ENCODE data around the gene ENG.
"Not testable (repeated sequence)": the region's sequence is repeated elsewhere in the genome, so short reads cannot be mapped to it uniquely, and the experiment has no call there.

ENG gene

DNA sequence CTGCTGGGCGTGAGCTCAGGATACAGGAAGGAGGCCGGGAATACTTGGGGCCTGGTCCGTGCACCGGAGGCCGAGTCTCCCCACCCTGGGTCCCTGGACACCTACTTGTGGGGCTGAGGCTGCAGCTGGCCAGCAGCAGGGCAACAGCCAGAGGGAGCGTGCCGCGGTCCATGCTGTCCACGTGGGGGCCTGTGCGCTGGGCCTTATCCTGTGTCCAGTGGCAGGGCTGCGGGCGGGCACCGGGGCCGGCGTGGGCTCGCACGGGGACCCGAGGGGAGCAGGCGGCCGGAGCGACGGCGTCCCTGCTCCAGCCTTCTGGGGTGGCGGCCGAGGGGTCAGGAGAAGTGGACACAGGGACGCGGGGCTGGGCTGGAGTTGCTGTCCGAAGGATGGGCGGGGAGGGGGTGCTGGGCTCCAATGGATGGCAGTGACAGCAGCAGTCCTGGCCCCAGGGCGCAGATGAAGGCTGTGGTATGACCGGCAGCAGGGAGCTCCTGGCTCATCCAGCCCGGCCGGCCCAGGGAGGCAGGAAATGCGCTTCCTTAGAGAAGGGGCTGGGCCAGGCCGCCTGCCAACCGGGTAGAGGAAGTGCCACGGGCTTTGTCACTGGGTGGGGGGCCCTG lies at the start of gene ENG:
TSS of gene ENG (minus strand) at position 475 of the 623 bp plus-strand sequence. CDS start at position 172, 303 bp downstream.
- peak in 15 of 51 donors; percentile 7 to 39 (median 24) for DNase-seq

DNA sequence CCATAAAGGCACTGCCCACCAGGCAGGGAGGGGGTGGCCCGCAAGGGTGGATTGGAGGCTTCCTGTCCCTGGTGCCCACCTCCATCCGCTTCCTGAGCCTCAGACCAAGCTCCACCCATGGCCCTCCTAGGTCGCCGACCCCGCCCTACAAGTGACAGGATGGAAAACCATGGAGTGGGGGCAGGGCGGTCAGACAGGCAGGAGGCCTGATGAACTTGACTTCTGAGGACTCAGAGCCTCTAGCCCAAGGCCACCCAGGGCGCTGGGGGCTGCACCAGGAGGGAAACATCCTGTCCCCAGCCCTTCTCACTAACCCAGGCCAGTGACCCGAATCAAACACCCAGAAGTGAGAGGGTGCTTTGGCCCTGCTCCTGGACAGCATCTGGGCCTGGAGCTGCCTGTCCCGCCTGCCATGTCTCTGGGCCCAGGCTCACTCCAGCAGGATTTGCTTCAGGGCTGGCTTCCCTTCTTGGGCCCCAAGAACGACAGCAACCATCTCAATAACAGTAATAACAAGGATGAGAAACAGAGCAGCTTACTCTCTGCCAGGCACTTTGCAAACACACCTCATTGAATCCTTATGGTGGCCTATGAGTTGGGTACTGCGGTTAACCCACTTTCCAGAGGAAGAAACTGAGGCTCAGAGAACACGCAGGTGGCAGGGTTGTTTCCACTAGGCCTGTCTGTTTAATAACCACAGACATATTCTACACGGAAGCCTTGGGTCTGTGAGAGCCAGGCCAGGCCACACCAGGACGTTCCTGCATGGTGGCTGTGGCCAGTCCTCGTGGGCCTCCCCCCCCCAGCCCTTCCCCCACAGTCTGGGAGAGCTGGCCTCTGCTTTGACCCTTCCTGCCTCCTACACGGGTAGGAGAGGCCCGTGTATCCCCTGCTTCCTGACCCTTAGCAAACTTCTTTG lies 49.4 kb upstream of the ENG start:
- DNase-seq, result peak in 1 of 51 donors; percentile 17

DNA sequence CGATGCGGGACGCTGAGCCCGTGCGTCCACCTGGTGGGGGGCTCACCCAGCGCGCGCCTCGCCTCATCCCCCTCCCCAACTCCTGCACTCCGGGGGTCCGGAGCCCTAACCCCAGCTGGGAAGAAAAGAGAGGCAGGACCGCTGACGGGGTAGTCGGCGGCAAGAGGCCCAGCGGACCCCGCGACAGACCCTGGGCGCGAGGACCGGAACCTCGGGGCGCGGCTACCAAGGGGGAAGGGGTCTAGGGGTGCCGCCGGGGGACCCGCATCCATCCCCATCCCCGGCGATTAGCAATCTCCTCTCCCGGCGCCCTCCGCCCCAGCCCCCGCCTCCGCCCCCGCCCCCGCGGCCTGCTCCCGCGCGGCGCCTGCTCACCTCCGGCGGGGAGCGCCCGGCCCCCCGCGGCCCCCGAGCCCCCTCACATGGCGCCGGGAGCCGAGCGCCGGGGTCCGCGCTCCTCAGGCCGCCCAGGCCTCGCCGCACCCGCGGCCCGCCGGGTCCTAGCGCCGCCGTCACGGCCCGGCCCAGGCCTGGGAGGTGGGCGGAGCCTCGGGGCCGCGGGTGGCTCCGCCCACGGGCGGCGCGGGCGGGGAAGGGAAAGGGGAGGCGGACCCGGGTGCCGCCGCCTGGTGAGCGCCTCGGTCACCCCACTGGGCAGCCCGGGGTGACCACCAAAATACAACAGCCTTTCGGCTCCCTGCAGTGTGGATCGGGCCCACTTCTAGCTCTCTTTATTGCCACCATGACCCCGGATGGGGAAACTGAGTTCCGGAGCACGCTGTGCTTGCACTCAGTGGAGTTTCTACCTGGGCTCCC lies 44.9 kb upstream of the ENG start, which contains the start of gene ST6GALNAC6:
TSS of gene ST6GALNAC6 (minus strand) at position 476 of the 816 bp plus-strand sequence. CDS start 1,622 bp downstream, outside the sequence.
- peak in 37 of 51 donors; percentile 26 to 84 (median 58) for DNase-seq

DNA sequence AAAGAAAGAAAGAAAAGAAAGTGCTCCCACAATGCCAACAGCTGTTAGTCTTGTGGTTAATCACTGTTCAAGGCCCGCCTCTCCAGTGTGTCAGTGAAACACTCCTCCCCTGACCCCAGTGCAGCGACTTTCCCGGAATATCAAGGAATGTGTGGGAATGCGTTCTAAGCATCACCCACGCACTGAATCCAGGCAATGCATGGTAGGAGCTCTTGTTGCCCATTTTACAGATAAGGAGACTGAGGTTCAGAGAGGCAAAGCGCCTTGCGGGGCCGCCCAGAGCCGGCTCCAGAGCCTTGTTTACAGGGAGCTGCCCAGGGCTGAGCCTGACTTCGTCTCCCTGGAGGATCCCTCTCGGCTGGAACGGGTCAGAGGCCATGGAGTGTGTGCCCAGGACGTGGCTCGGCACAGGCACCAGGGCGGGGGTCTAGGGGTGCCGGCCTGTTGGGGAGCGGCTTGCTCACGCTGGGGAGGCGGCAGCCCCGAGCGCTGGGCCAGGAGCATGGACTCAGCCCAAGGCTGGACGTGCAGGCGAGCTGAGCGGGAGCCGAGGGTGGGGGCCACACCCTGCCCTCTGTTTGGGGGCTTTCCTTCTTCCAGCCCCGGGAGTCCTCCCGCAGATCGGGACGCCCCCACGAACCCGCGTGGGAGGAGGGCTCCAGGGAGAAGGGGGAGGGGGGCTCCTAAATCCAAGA lies 44.1 kb upstream of the ENG start:
- DNase-seq, result peak in 8 of 51 donors; percentile 20 to 52 (median 36)

DNA sequence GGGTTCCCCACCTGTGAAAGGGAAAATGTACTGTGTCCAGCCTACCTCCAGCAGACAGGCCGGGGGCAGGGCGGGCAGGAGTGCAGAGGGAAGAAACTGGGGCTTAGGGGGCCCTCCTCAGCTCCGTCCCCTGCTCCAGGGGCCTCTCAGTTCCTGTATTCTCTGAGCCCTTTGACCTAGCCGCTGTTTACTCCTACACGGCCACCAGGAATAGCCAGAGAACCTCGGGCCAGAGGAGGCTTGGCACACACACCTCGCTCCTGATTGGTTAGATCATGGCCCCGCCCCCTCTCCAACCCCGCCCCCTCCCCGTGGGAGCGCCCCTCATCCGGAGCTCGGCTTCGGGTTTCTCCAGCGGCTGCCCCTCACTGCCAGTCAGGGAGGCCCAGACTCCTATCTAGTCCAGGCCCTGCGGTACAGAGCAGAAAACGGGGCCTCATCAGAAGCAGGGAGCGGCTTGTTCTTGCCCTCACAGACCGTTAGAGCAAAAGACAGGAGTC lies 42.8 kb upstream of the ENG start:
- peak in 49 of 51 donors; percentile 26 to 87 (median 71) for DNase-seq

DNA sequence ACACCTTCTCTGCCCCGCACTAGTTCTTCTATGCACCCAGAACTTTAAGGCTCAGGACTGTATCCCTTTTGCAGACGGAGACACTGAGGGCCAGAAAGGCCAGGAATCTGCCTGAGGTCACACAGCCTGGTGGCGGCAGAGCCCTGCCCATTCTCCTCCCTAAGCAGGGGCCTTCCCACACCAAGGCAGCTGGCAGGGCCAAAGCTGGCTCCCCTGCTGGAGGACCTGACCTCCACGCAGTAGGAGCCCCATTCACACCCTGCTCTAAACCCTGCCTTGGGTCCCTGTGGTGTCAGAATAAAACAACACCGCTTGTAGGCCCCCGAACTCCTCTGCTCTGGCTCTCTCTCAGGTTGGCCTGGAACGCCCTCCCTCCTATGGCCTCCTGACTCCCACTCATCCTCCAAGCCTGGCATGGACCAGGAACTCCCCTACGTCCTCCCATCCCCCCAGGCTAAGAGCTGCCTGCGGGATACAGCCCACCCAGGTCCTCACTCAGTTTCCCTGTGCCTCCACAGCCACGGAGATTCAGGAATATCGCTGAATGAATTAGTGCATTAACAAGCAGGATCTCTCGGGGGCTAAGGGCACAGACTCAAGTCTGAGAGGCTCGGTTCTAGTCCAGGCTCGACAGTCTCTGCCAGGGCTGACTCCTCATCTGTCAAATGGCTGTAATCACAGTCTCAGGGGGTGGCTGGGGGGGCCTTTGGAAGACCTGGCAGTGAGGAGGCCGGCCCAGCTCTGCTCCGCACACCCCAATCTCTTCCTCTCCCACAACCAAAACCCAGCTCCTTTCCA lies 42.1 kb upstream of the ENG start:
- DNase-seq, result no peak

DNA sequence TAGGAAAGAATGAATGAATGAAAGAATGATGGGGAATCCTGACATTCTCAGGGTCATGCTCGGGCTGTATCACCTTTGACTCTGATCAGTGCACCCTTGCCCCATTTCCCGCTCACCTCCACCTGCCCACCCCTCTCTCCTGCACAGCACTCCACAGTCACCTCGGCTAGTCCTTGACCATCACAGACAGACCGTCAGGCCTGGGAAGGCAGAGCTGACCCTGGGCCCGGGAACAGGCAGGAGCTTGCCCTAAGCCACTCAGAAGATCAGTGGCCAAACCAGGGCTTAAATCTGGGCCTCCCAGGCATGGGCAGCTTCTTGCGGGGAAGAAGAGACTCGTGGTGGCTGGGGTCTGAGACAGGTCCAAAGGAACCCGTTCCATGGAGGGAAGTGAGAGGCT lies 41.4 kb upstream of the ENG start:
- DNase-seq, result no peak

GRCh38 chr9:127893392-127893791 lies 38.9 kb upstream of the ENG start:
- peak in 1 of 51 donors; percentile 30 for DNase-seq

GRCh38 chr9:127892831-127893230 lies 38.4 kb upstream of the ENG start:
- DNase-seq, result no peak

DNA sequence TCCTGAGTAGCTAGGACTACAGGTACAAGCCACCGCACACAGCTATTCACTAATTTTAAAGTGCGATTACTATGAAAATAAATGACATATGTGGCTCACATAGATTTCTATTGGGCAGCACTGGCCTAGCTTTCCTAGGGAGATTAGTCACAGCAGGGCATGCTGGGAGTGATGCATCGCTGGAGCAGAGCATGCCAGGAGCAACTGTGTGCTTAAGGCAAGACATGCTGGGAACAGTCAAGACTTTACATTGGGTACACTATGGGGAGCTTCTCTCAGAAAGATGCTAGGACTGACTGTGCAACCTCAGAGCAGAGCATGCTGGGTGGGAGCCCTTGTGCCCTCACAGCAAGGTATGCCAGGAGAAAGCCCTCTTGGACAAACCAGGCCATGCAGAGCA lies 35.6 kb upstream of the ENG start:
- DNase-seq, result no peak

GRCh38 chr9:127887792-127888191 lies 33.3 kb upstream of the ENG start:
- no peak for DNase-seq

DNA sequence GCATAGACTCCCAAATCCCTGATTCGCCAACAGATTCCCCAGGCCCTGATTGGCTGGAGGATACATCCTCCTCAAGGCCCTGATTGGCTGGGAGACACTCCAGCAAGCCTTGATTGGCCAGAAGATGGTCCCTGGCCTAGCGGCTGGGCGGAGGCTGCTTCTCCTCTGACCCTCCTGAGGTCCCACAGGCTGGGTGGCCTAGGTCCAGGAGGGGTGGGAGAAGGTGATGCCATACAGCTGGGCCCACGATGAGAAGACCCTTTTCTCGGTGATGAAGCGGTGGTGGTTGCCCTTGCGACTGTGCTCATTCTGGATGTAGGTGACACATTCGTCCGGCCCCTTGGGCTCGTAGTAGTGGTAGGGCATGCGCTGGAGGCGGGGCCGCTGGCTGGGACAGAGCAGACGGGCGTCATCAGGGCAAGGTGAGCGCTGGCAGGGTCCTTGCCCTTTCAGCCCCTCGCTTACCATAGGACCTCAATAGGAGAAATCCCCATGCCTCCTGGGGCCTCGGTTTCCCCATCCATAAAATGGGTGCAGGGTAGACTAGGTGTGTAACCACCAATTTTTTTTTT lies 32.0 kb upstream of the ENG start:
- DNase-seq, result no peak

DNA sequence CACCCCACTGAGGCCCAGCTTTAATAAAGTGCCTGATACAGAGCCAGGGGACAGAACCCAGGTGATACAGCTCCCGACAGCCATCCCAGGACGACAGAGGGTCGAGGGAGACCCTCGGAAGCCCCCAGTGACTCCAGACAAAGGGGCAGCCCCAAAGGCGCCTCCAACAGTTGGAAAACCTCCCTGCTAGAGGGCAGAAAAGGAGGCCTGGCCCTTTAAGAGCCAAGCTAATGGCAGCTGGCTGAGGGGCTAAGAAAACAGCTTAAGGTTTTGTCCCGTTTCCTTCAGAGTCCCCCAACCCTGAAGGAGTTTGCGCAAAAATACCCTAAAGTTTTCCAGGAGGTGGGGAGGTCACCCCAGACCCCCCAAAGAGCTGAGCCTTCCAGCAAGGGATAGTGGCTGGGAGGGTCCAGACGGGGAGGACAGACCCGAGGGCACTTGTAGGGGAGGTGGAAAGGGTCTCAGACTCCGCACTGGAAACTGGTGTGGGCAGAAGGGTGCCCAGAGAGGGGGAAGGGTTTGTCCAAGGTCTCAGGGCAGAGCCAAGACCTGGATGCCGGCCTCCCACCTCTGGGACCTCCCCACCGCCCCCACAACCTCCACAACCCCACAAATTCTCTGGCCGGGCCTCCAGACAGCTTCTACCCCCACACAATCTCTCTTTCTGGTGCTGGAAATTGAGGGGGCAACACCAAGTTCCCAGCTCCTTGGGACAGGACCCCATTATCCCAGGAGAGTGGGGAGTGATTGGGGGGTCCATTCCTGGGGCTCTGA lies 31.2 kb upstream of the ENG start:
- no peak for DNase-seq

GRCh38 chr9:127884976-127885490 lies 30.6 kb upstream of the ENG start:
- no peak for DNase-seq

GRCh38 chr9:127884427-127884911 lies 30.0 kb upstream of the ENG start:
- peak in 22 of 51 donors; percentile 12 to 61 (median 32) for DNase-seq

DNA sequence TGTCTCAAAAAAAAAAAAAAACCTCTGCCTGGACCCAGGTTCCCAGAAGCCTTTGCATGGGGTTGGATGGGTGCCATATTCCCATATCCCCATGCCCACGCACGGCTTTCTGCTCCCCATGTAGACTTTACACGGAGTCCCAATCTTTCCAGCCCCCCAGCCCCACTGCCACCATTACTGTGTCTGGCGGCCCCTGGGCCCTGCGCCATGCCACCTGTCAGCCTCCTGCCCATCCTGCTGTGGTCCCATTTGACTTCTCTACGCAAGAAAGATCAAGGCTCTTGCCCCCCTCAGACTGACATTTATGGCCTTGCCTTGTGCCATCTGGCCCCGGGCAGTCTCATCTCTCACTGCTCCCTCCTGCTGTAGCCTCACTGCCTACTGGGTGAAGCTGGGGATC lies 29.5 kb upstream of the ENG start:
- no peak for DNase-seq

GRCh38 chr9:127881715-127882114 lies 27.3 kb upstream of the ENG start:
- not testable (repeated sequence) for DNase-seq

GRCh38 chr9:127880143-127880542 lies 25.7 kb upstream of the ENG start:
- no peak for DNase-seq
